Stimulated activated CD4-positive, alpha-beta T cell treated with anti-CD3 and anti-CD28 coated beads, Interleukin-1b, Interleukin-23, amount 100 ng/mL, for 48 hours (primary cell): ENCODE results near the gene VHLL.
A peak's percentile ranks its signal among the peaks of the same experiment; 100 is the strongest.
"Not testable (repeated sequence)": the region's sequence is repeated elsewhere in the genome, so short reads cannot be mapped to it uniquely, and the experiment has no call there.

ENCODE experiments used
- DNase-seq: peaks from one replicate; pipeline ENCODE4 v3.0.0-alpha.2; 2020

The VHLL gene

GRCh38 chr1:156298852-156299357 lies at the start of gene VHLL:
Gene VHLL, minus strand, starts transcription at chr1:156299307. Its CDS starts 118 bp downstream, at chr1:156299189.
- DNase-seq = no peak

GRCh38 chr1:156347331-156347730 lies 48.2 kb upstream of the VHLL start:
- no peak for DNase-seq

GRCh38 chr1:156346636-156347035 lies 47.5 kb upstream of the VHLL start:
- DNase-seq = no peak

GRCh38 chr1:156346035-156346434 lies 46.9 kb upstream of the VHLL start:
- not testable (repeated sequence) for DNase-seq

- no peak for DNase-seq
Observed at GRCh38 chr1:156344409-156344808, 45.3 kb upstream of the VHLL start.

- no peak for DNase-seq
Observed at GRCh38 chr1:156342166-156342955, 43.3 kb upstream of the VHLL start.

GRCh38 chr1:156338180-156338976 lies 39.3 kb upstream of the VHLL start, which contains the start of the genes CCT3 and TSACC:
Gene CCT3, minus strand, starts transcription at chr1:156338292. Its CDS starts 108 bp downstream, at chr1:156338184.
Gene TSACC, plus strand, starts transcription at chr1:156338526. Its CDS starts 1,232 bp downstream, at chr1:156339758.
- peak; percentile 98 for DNase-seq

DNA sequence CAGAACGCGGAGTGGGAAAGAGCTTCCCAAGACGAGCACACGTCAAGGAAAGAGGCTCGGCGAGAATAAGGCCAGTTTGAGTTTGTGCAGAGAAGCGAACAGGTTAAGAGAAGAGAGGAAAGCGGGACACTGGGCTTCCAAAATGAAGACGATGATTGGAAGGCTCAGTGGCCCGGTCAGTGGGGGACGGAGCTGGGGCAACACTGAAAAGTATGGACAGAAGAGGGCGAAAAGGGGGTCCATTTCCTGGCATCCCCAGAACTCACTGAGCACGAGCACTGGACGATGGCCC lies 38.7 kb upstream of the VHLL start:
- no peak for DNase-seq

GRCh38 chr1:156337052-156337887 lies 38.2 kb upstream of the VHLL start:
- peak; percentile 8 for DNase-seq

DNA sequence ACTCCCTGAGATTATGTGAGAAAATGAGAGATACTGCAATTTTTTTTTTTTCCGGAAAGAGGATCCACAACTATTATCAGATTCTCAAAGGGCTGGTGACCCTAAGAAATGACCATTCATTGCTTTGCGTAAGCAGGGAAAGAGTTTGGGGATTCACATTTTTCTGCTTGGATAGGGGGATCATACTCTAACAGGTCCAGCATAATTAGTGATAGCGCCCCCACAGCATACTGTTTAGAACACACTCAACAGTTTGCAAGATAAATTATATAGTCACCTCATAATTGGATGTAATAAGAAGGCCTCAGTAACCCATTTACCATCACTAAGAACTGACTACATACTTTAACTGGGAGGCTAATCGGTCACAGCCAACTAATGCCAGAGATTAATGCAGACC lies 37.1 kb upstream of the VHLL start:
- no peak for DNase-seq

GRCh38 chr1:156323179-156323578 lies 24.1 kb upstream of the VHLL start:
- not testable (repeated sequence) for DNase-seq

- no peak for DNase-seq
Observed at GRCh38 chr1:156320560-156320959, 21.5 kb upstream of the VHLL start.

DNA sequence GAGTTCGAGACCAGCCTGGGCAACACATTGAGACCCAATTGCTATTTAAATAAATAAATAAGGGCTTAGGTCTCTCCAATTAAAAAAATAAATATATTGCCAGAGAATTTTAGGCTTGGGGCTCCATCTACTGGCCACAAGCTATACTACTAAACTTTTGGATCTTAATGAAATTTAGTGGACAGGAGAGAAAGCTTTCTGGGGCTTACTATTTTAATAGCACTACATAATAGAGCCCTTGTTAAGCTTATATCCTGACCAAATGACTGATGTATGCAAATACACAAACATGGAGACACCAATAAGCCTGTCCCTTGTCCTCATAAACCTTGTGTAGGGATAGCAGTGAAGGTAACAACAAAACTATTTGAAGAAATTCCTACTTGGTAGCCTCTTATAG lies 20.6 kb upstream of the VHLL start:
- no peak for DNase-seq

- no peak for DNase-seq
Observed at GRCh38 chr1:156316909-156317308, 17.8 kb upstream of the VHLL start.

DNA sequence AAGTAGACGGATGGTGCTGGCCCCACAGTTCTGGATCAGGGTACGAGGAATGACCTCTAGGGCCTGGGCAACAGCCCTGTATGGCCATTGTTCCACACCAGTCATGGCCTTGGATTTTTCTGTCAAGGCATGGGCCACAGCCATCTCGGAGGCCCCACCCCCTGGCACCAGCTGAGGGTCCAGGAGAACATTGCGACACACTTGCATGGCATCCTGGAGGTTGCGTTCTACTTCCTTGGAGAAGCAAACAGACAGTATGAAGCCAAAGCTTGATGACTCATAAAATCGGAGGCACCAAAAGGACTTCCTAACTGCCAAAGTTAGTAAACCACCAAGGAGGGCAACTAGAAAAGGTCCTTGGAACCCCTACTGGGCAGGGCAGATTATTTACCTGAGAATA lies 11.9 kb upstream of the VHLL start:
- DNase-seq = no peak

DNA sequence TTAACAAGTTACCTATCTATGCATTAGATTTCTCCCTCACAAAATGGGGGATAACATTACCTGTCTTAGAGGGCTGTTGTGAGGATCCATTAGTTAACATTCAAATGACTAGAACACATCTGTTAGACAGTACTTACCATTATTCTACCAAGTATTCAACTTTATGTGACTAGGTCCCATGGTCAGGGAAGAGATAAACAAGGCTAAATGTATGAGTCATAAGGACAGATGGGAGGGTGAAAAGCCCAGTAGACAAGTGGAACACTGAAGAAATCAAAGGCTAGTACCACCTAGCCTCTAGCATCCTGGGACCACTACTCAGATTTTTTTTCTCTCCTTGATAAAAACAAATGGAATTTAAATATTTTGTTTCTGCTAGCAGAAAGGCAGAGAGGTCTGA lies 9.0 kb upstream of the VHLL start:
- DNase-seq = no peak

DNA sequence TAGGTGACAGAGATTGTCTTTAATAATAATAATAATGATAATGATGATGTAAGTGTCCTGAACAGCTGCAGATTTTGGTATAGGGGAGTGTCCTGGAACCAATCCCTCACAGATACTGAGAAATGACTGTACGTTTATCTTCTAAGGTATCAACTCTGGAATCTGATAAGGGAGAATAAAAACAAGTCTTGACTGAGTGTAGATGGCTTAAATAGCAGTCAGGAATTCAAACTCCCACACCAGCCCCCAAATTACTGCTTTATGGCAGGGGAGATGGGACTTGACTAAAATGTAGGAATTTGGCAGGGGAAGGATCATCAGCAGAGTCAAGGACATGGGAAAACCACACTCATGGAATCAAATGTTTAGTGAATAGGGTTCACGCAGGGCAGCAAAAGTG lies 6.1 kb upstream of the VHLL start:
- no peak for DNase-seq

GRCh38 chr1:156303241-156303640 lies 4.1 kb upstream of the VHLL start:
- DNase-seq = no peak

DNA sequence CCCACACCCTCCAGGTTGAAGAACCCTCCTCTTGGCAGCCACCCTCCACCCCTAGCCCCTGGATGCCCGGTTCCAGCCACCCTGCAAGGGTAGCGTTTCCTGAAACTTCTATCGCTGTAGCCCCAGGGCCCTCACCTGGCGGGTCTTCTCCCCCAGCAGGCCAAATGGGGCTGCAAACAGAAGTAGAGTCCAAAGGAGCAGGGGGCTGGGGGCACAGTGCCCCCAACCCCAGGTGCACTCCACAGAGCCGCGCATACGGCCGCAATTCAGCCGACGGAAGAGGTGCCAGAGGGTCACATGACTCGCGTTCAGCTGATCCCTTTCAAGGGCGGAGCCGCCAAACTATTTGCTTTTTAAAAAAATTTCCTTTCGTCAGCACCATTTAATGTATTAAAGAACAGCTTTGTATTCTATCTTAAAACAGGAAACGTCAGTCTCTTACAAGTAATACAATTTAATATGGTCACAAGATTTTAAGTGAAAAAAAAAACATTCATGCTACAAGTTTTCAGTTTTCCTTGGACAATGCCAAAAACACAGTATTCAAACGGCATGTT lies 3.6 kb downstream of the VHLL start, which contains the start of gene GLMP:
Gene GLMP, minus strand, starts transcription at position 289 of the 557 bp plus-strand sequence. Its CDS starts 34 bp downstream, at position 255.
- DNase-seq = peak; percentile 51

DNA sequence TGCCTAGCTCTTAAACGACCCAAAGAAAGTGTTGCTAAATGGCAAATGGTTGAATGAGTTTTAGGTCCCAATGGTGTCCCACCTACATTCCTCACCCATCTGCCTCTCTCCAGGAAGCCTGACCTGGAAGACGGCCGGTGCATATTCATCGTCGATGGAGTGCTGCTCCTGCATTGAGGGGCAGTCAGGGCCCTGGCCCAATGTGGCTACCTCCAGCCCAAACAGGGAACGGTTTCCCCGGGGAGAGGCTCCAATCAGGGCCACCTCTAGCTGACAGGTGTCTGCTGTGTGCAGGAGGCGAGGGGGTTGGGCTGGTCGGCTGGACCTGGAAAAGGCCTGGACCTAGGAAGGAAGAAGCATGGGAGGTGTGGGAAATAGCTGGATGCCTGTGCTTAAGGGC lies 5.2 kb downstream of the VHLL start:
- DNase-seq = no peak

DNA sequence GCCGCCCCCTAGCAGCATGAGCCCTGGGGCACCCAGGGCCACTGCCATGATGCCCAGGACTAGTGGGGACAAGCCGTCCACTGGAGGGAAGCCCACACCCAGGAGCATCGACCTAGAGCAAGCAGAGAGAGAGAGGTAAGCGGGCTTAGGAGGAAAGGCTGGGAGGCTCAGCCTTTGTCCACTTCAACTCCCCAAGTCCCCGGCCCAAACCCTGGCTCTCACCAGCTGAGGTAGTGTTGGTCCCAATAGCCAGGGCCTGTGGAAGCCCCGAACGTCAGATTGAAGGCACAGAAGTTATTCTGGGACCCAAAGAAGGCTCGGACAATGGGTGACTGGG lies 6.0 kb downstream of the VHLL start:
- DNase-seq = no peak

DNA sequence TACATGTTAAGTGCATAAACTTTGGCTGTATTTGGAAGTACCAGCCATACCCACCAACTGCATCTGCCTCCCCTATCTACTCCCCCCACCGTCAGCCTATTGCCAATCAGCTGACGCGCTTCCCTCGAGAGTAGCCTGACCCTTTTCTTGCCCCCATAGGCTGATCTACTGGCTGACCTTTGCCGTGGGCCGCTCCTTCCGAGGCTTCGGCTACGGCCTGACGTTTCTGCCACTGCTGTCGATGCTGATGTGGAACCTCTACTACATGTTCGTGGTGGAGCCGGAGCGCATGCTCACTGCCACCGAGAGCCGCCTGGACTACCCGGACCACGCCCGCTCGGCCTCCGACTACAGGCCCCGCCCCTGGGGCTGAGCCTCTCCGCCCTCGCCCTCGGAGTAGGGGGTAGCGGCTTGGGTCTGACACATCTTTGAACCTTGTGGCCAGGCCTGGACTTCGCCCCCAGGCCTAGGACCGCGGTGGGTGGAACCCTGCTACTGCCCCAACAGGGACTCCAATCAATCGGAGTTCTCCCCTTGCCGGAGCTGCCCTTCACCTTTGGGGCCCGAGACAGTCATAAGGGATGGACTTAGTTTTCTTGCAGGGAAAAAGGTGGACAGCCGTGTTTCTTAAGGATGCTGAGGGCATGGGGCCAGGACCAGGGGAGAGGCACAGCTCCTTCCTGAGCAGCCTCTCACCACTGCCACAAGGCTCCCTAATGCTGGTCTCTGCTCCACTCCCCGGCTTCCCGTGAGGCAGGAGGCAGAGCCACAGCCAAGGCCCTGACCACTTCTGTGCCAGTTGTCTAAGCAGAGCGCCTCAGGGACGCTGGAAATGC lies 7.7 kb downstream of the VHLL start:
- DNase-seq = peak; percentile 26
